Activated T-cell treated with anti-CD3 and anti-CD28 coated beads, Interleukin-2, amount 50 U/mL, for 1 hour (primary cell): ENCODE data around the gene PLCE1.

Source experiments
- DNase-seq: peaks from one replicate; pipeline ENCODE4 v3.0.0-alpha.2; 2020

Gene PLCE1

GRCh38 chr10:94025806-94026205 is 32.1 kb downstream of the PLCE1 start:
- DNase-seq = no peak

- DNase-seq = no peak
These were observed 33.5 kb downstream of the PLCE1 start for GRCh38 chr10:94027197-94027596.

- no peak for DNase-seq
These were observed 36.2 kb downstream of the PLCE1 start for GRCh38 chr10:94029955-94030354.

- no peak for DNase-seq
These were observed 42.4 kb downstream of the PLCE1 start for GRCh38 chr10:94035982-94036765.

- no peak for DNase-seq
These were observed 43.0 kb downstream of the PLCE1 start for GRCh38 chr10:94036766-94037033.

GRCh38 chr10:94037286-94037685 is 43.6 kb downstream of the PLCE1 start:
- no peak for DNase-seq

- no peak for DNase-seq
These were observed 44.3 kb downstream of the PLCE1 start for GRCh38 chr10:94038024-94038423.

GRCh38 chr10:94041206-94041605 is 47.5 kb downstream of the PLCE1 start:
- DNase-seq = no peak

- no peak for DNase-seq
These were observed 48.5 kb downstream of the PLCE1 start for GRCh38 chr10:94042001-94042833.

GRCh38 chr10:94042834-94043175 is 49.1 kb downstream of the PLCE1 start:
- DNase-seq = no peak
